Spleen (tissue), 11 donors: ENCODE results near the gene KCNH3. TPM values are rescaled to one million over a fixed set of nuclear protein-coding genes. Genes with fewer than 3 reads are reported as not detected.
"Not testable (repeated sequence)": the region's sequence is repeated elsewhere in the genome, so short reads cannot be mapped to it uniquely, and the experiment has no call there.

Source experiments
- DNase-seq: peaks from one replicate; pipeline ENCODE4 v3.0.0-alpha.2; 2020
- H3K27ac ChIP-seq, 8 donors: fragments of 200-600 bp; sonication (generic) in 7 of 8; 1 replicate in 4 of 8; 2 replicates in 4 of 8; pipeline versions ENCODE4 v1.5.0 to v1.8.0; 2016 to 2021; ENCODE audit warnings: inconsistent platforms in 4 of 8, mild to moderate bottlenecking in 4 of 8, moderate library complexity in 1 of 8
- H3K27me3 ChIP-seq, 7 donors: fragments of 200-600 bp; sonication (generic) in 6 of 7; replicated peaks in 1 of 7; 1 replicate in 4 of 7; 2 replicates in 3 of 7; pipeline versions ENCODE4 v1.5.0 to v1.8.0; 2016 to 2021; ENCODE audit warnings: inconsistent platforms in 3 of 7, mild to moderate bottlenecking in 1 of 7
- H3K36me3 ChIP-seq, 6 donors: fragments of 200-600 bp; sonication (generic) in 5 of 6; 1 replicate in 4 of 6; 2 replicates in 2 of 6; pipeline versions ENCODE4 v1.5.0 to v1.8.0; 2016 to 2021; ENCODE audit warnings: inconsistent platforms in 2 of 6
- H3K4me1 ChIP-seq, 6 donors: fragments of 200-600 bp; sonication (generic) in 5 of 6; 1 replicate in 3 of 6; 2 replicates in 3 of 6; pipeline versions ENCODE4 v1.5.0 to v1.8.0; 2016 to 2021; ENCODE audit warnings: inconsistent platforms in 3 of 6
- H3K4me3 ChIP-seq, 8 donors: fragments of 200-600 bp; sonication (generic) in 7 of 8; 1 replicate in 4 of 8; 2 replicates in 4 of 8; pipeline versions ENCODE4 v1.5.0 to v1.8.0; 2016 to 2021; ENCODE audit warnings: inconsistent platforms in 4 of 8, mild to moderate bottlenecking in 4 of 8, moderate library complexity in 2 of 8
- H3K9me3 ChIP-seq, 8 donors: fragments of 200-600 bp; sonication (generic) in 7 of 8; 1 replicate in 4 of 8; 2 replicates in 4 of 8; pipeline versions ENCODE4 v1.5.0 to v1.8.0; 2016 to 2021; ENCODE audit warnings: inconsistent platforms in 4 of 8
- POLR2A ChIP-seq, 3 donors: fragments of 450-650 bp; IDR thresholded peaks; one replicate each; pipeline ENCODE4 v1.5.1; 2017; ENCODE audit warnings: antibody characterized with exemption in 3 of 3, mild to moderate bottlenecking in 1 of 3
- POLR2AphosphoS5 ChIP-seq, 3 donors: sonication (generic); formaldehyde crosslinking; IDR thresholded peaks; one replicate each; pipeline ENCODE4 v1.5.1; 2017; ENCODE audit warnings: antibody characterized with exemption in 3 of 3
- WGBS, 5 donors: extraction: QIAGEN DNeasy Blood & Tissue Kit in 3 of 5; methylation state at CpG; one replicate each; pipeline versions ENCODE4 v1.1.5 to v1.1.7; 2013 to 2018; 5-methylcytosine and 5-hydroxymethylcytosine counted together
- intact Hi-C: fragments of 100-400 bp; cut with DNase I; formaldehyde crosslinking; loops from one replicate; pipeline ENCODE4 v1.15.0; 2023; ENCODE audit warnings: low total_unique reads
- polyA plus RNA-seq, 3 donors: library from polyadenylated mRNA; stranded (reverse); fragments of 200-250 nt; gene quantifications; one replicate each; pipeline ENCODE4 v1.2.1, GENCODE V29; 2013
- total RNA-seq, 7 donors: library from RNA; depleted of rRNA in 3 of 7; stranded (reverse); fragments of >200 nt in 3 of 7; fragmentation: NEBNext Ultra II Directional in 4 of 7; extraction: Animal tissue kit (Norgen Biotek cat#: 25700) in 4 of 7; gene quantifications; one replicate each; pipeline versions ENCODE4 v1.1.0 to v1.2.1, GENCODE V29; 2016 to 2021
- TF ChIP-seq, protein P1 (sequence below), 11 experiments: fragments of 200-600 bp in 7 of 11; fragments of 450-650 bp in 4 of 11; sonication (generic) in 4 of 11; IDR thresholded peaks in 8 of 11; conservative IDR thresholded peaks in 3 of 11; 1 replicate in 7 of 11; 2 replicates in 4 of 11; pipeline versions ENCODE4 v1.4.0 to v1.8.0; 2016 to 2021; ENCODE audit warnings: antibody characterized with exemption in 11 of 11, inconsistent platforms in 4 of 11, mild to moderate bottlenecking in 1 of 11
- donor health status: healthy with polysubstance abuse.
- donor health status: DM: no; HTN: no; CAD: no; lungs with moderate emphysema.
- donor health status: DM: no; HTN: no; CAD: no.
- donor health status: Bipolar disorder and iron deficiency.
- donor health status: healthy.
- donor health status: DM: no; HTN: no; CAD: no.
- donor health status: DM: yes; HTN: yes; CAD: no.

KCNH3 gene
- total and polyA plus RNA-seq, 10 donors, result 0.33 to 2.9 (median 0.85) TPM

GRCh38 chr12:49502590-49502989 is 36.2 kb upstream of the KCNH3 start:
- TF ChIP-seq POLR2A (IDR thresholded peaks at IDR 0.05), result no peak
- TF ChIP-seq, protein P1, sequence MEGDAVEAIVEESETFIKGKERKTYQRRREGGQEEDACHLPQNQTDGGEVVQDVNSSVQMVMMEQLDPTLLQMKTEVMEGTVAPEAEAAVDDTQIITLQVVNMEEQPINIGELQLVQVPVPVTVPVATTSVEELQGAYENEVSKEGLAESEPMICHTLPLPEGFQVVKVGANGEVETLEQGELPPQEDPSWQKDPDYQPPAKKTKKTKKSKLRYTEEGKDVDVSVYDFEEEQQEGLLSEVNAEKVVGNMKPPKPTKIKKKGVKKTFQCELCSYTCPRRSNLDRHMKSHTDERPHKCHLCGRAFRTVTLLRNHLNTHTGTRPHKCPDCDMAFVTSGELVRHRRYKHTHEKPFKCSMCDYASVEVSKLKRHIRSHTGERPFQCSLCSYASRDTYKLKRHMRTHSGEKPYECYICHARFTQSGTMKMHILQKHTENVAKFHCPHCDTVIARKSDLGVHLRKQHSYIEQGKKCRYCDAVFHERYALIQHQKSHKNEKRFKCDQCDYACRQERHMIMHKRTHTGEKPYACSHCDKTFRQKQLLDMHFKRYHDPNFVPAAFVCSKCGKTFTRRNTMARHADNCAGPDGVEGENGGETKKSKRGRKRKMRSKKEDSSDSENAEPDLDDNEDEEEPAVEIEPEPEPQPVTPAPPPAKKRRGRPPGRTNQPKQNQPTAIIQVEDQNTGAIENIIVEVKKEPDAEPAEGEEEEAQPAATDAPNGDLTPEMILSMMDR (IDR thresholded peaks at IDR 0.05 in 8 of 11, conservative IDR thresholded peaks at IDR 0.05 in 3 of 11), result no peak
- no peak for TF ChIP-seq POLR2AphosphoS5 (IDR thresholded peaks at IDR 0.05)
- no peaks in the 10 kb centered on the region for H3K9me3 ChIP-seq
- peaks cover 0 to 50% (median 7%) of the 10 kb centered on the region in 6 donors for H3K36me3 ChIP-seq
- DNase-seq, result no peak
- WGBS, 5 donors, result 97 to 100% (median 98%) methylated on average over 1 of the region's 1 CpG
- no peak overlapping the region for H3K4me3 ChIP-seq
- peaks cover 0 to 9% (median 0%) of the 10 kb centered on the region in 6 donors for H3K4me1 ChIP-seq
- intact Hi-C loops, result no loop called here
- no peak overlapping the region for H3K27ac ChIP-seq
- H3K27me3 ChIP-seq, result no peaks in the 10 kb centered on the region

GRCh38 chr12:49503674-49504180 is 35.1 kb upstream of the KCNH3 start:
- intact Hi-C loops, result no loop called here
- no peak for DNase-seq
- 73 to 83% (median 76%) methylated on average over 5 of the region's 5 CpGs for WGBS, 5 donors
- peaks cover 0 to 9% (median 0%) of the 10 kb centered on the region in 6 donors for H3K4me1 ChIP-seq
- no peaks in the 10 kb centered on the region for H3K9me3 ChIP-seq
- no peak overlapping the region for H3K4me3 ChIP-seq
- no peak overlapping the region for H3K27ac ChIP-seq
- no peak for TF ChIP-seq POLR2AphosphoS5 (IDR thresholded peaks at IDR 0.05)
- TF ChIP-seq, protein P1 (IDR thresholded peaks at IDR 0.05 in 8 of 11, conservative IDR thresholded peaks at IDR 0.05 in 3 of 11), result no peak
- no peak for TF ChIP-seq POLR2A (IDR thresholded peaks at IDR 0.05)
- H3K36me3 ChIP-seq, result peaks cover 0 to 58% (median 7%) of the 10 kb centered on the region in 6 donors
- no peaks in the 10 kb centered on the region for H3K27me3 ChIP-seq

GRCh38 chr12:49505672-49506071 is 33.2 kb upstream of the KCNH3 start:
- H3K27ac ChIP-seq, result no peak overlapping the region
- TF ChIP-seq POLR2AphosphoS5 (IDR thresholded peaks at IDR 0.05), result no peak
- no peak for TF ChIP-seq POLR2A (IDR thresholded peaks at IDR 0.05)
- TF ChIP-seq, protein P1 (IDR thresholded peaks at IDR 0.05 in 8 of 11, conservative IDR thresholded peaks at IDR 0.05 in 3 of 11), result no peak

DNA sequence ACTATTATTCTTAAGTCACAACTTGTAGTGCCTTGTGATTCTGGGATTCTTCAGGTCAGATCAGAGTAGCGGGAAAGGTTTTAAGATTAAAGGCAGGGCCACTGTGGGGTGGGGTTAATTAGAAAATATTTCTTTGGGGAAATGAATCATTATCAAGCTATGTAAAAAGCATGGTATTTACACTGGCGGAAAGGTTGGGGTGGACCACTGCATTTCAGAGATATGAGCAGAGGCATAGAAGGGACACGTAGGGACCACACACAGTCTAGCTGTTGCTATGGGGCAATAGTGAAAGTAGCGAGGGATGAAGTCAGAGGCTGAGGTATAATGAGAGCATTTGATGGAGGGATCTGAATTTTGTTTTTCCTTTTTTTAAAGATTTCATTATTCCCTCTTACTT is 31.7 kb upstream of the KCNH3 start:
- intact Hi-C loops, result no loop called here

More at GRCh38 chr12:49505672-49506071, 33.2 kb upstream of the KCNH3 start:
- no peak for DNase-seq
- Histone ChIP-seq H3K9me3 (no peaks in the 10 kb centered on the region), H3K36me3 (peaks cover 0 to 51% (median 5%) of the 10 kb centered on the region in 6 donors), H3K4me3 (no peak overlapping the region), H3K4me1 (peaks cover 0 to 9% (median 0%) of the 10 kb centered on the region in 6 donors), H3K27me3 (no peaks in the 10 kb centered on the region)
- intact Hi-C loops, result no loop called here

GRCh38 chr12:49509681-49510080 is 29.1 kb upstream of the KCNH3 start:
- H3K27ac ChIP-seq, H3K4me1 ChIP-seq, intact Hi-C loops, H3K4me3 ChIP-seq, H3K9me3 ChIP-seq, H3K27me3 ChIP-seq, DNase-seq: not testable (repeated sequence)
- H3K36me3 ChIP-seq, result peaks cover 0 to 21% (median 0%) of the 10 kb centered on the region in 6 donors
- 75 to 92% (median 85%) methylated on average over 8 of the region's 8 CpGs for WGBS, 5 donors

More for the DNA sequence above, 31.7 kb upstream of the KCNH3 start:
- Histone ChIP-seq H3K36me3 (peaks cover 0 to 37% (median 0%) of the 10 kb centered on the region in 6 donors), H3K4me1 (peaks cover 0 to 9% (median 0%) of the 10 kb centered on the region in 6 donors), H3K27ac (no peak overlapping the region), H3K4me3 (no peak overlapping the region), H3K27me3 (no peaks in the 10 kb centered on the region), H3K9me3 (no peaks in the 10 kb centered on the region)
- no peak for DNase-seq
- TF ChIP-seq POLR2A (IDR thresholded peaks at IDR 0.05) (no peak), POLR2AphosphoS5 (IDR thresholded peaks at IDR 0.05) (no peak)
- TF ChIP-seq, protein P1 (IDR thresholded peaks at IDR 0.05 in 8 of 11, conservative IDR thresholded peaks at IDR 0.05 in 3 of 11), result no peak
- WGBS, 5 donors, result 93 to 95% (median 94%) methylated on average over 4 of the region's 4 CpGs
